Measurements from ENCODE around the gene HNRNPR. TPM values are rescaled to one million over a fixed set of nuclear protein-coding genes. Genes with fewer than 3 reads are reported as not detected.

HNRNPR gene
- total RNA-seq, 1 donor from 2014 or later: 113 TPM

- H3K4me3 Mint-ChIP-seq (ENCODE audit: unreplicated experiment): no peak overlapping the region
- no peak for TF ChIP-seq CTCF (IDR thresholded peaks at IDR 0.05; ENCODE audit: insufficient read depth, low read depth, low read length)
- TF ChIP-seq EZH2 (IDR thresholded peaks at IDR 0.05; ENCODE audit: insufficient read depth, low read length): no peak
- no peaks in the 10 kb centered on the region for H3K27me3 Mint-ChIP-seq (ENCODE audit: low read depth, unreplicated experiment)
- Histone ChIP-seq H3K27me3 (ENCODE audit: insufficient read depth, low read length) (no peaks in the 10 kb centered on the region), H3K27ac (ENCODE audit: low read depth, low read length) (no peak overlapping the region), H3K4me2 (ENCODE audit: low read length) (no peak overlapping the region), H3K4me3 (ENCODE audit: insufficient read depth, low read depth, low read length) (no peak overlapping the region), H2AFZ (ENCODE audit: low read depth, low read length) (no peak overlapping the region), H3K79me2 (ENCODE audit: insufficient read depth, low read length) (peaks cover 9% of the 10 kb centered on the region), H3K9me3 (ENCODE audit: insufficient read depth, low read depth, low read length) (no peaks in the 10 kb centered on the region), H3K4me1 (ENCODE audit: insufficient read depth, low read length) (no peaks in the 10 kb centered on the region), H3K9ac (ENCODE audit: low read length) (no peak overlapping the region), H4K20me1 (ENCODE audit: insufficient read depth, low read length) (peaks cover 6% of the 10 kb centered on the region), H3K36me3 (ENCODE audit: insufficient read depth, low read length) (peaks cover 22% of the 10 kb centered on the region)
- no peak for DNase-seq (ENCODE audit: low read depth)
- H3K27ac Mint-ChIP-seq (ENCODE audit: unreplicated experiment): no peak overlapping the region
- H3K9me3 Mint-ChIP-seq (ENCODE audit: unreplicated experiment): no peaks in the 10 kb centered on the region
- no peak for FAIRE-seq
- no peaks in the 10 kb centered on the region for H3K36me3 Mint-ChIP-seq (ENCODE audit: low read depth, unreplicated experiment)
- H3K4me1 Mint-ChIP-seq (ENCODE audit: low read depth, unreplicated experiment): no peaks in the 10 kb centered on the region
Observed at GRCh38 chr1:23291706-23292105, 52.4 kb downstream of the HNRNPR start.

- Histone ChIP-seq H3K36me3 (ENCODE audit: insufficient read depth, low read length) (peaks cover 28% of the 10 kb centered on the region), H3K4me2 (ENCODE audit: low read length) (no peak overlapping the region), H3K4me3 (ENCODE audit: insufficient read depth, low read depth, low read length) (no peak overlapping the region), H3K27ac (ENCODE audit: low read depth, low read length) (no peak overlapping the region), H3K79me2 (ENCODE audit: insufficient read depth, low read length) (peaks cover 9% of the 10 kb centered on the region), H3K9me3 (ENCODE audit: insufficient read depth, low read depth, low read length) (no peaks in the 10 kb centered on the region), H3K4me1 (ENCODE audit: insufficient read depth, low read length) (no peaks in the 10 kb centered on the region), H2AFZ (ENCODE audit: low read depth, low read length) (no peak overlapping the region), H3K27me3 (ENCODE audit: insufficient read depth, low read length) (no peaks in the 10 kb centered on the region), H4K20me1 (ENCODE audit: insufficient read depth, low read length) (peaks cover 6% of the 10 kb centered on the region), H3K9ac (ENCODE audit: low read length) (no peak overlapping the region)
- H3K9me3 Mint-ChIP-seq (ENCODE audit: unreplicated experiment): no peaks in the 10 kb centered on the region
- no peaks in the 10 kb centered on the region for H3K27me3 Mint-ChIP-seq (ENCODE audit: low read depth, unreplicated experiment)
- H3K27ac Mint-ChIP-seq (ENCODE audit: unreplicated experiment): no peak overlapping the region
- DNase-seq (ENCODE audit: low read depth) (no peak), FAIRE-seq (no peak)
- no peaks in the 10 kb centered on the region for H3K36me3 Mint-ChIP-seq (ENCODE audit: low read depth, unreplicated experiment)
- no peak for TF ChIP-seq EZH2 (IDR thresholded peaks at IDR 0.05; ENCODE audit: insufficient read depth, low read length)
- no peaks in the 10 kb centered on the region for H3K4me1 Mint-ChIP-seq (ENCODE audit: low read depth, unreplicated experiment)
- H3K4me3 Mint-ChIP-seq (ENCODE audit: unreplicated experiment): no peak overlapping the region
Observed at GRCh38 chr1:23290836-23291565, 53.1 kb downstream of the HNRNPR start.

- Histone ChIP-seq H2AFZ (ENCODE audit: low read depth, low read length) (no peak overlapping the region), H3K9me3 (ENCODE audit: insufficient read depth, low read depth, low read length) (no peaks in the 10 kb centered on the region), H4K20me1 (ENCODE audit: insufficient read depth, low read length) (peaks cover 6% of the 10 kb centered on the region), H3K27ac (ENCODE audit: low read depth, low read length) (no peak overlapping the region), H3K79me2 (ENCODE audit: insufficient read depth, low read length) (peaks cover 9% of the 10 kb centered on the region), H3K36me3 (ENCODE audit: insufficient read depth, low read length) (peaks cover 36% of the 10 kb centered on the region), H3K9ac (ENCODE audit: low read length) (no peak overlapping the region), H3K4me3 (ENCODE audit: insufficient read depth, low read depth, low read length) (no peak overlapping the region), H3K4me1 (ENCODE audit: insufficient read depth, low read length) (peaks cover 9% of the 10 kb centered on the region), H3K4me2 (ENCODE audit: low read length) (no peak overlapping the region), H3K27me3 (ENCODE audit: insufficient read depth, low read length) (no peaks in the 10 kb centered on the region)
- no peak overlapping the region for H3K27ac Mint-ChIP-seq (ENCODE audit: unreplicated experiment)
- H3K4me1 Mint-ChIP-seq (ENCODE audit: low read depth, unreplicated experiment): peaks cover 8% of the 10 kb centered on the region
- DNase-seq (ENCODE audit: low read depth): no peak
- no peak for FAIRE-seq
- peaks cover 7% of the 10 kb centered on the region for H3K36me3 Mint-ChIP-seq (ENCODE audit: low read depth, unreplicated experiment)
- no peaks in the 10 kb centered on the region for H3K27me3 Mint-ChIP-seq (ENCODE audit: low read depth, unreplicated experiment)
- no peaks in the 10 kb centered on the region for H3K9me3 Mint-ChIP-seq (ENCODE audit: unreplicated experiment)
- H3K4me3 Mint-ChIP-seq (ENCODE audit: unreplicated experiment): no peak overlapping the region
- no peak for TF ChIP-seq CTCF (IDR thresholded peaks at IDR 0.05; ENCODE audit: insufficient read depth, low read depth, low read length)
- no peak for TF ChIP-seq EZH2 (IDR thresholded peaks at IDR 0.05; ENCODE audit: insufficient read depth, low read length)
Observed at GRCh38 chr1:23288671-23289070, 55.4 kb downstream of the HNRNPR start.
